ENCODE results near the gene CUBN. TPM values are rescaled to one million over a fixed set of nuclear protein-coding genes. Genes with fewer than 3 reads are reported as not detected.

CUBN gene
- total and polyA plus RNA-seq, 2 of the 13 experiments (the other 11 are each of a cell fraction or from before 2014, with no cell fraction given) = 0.27 to 0.32 TPM

DNA sequence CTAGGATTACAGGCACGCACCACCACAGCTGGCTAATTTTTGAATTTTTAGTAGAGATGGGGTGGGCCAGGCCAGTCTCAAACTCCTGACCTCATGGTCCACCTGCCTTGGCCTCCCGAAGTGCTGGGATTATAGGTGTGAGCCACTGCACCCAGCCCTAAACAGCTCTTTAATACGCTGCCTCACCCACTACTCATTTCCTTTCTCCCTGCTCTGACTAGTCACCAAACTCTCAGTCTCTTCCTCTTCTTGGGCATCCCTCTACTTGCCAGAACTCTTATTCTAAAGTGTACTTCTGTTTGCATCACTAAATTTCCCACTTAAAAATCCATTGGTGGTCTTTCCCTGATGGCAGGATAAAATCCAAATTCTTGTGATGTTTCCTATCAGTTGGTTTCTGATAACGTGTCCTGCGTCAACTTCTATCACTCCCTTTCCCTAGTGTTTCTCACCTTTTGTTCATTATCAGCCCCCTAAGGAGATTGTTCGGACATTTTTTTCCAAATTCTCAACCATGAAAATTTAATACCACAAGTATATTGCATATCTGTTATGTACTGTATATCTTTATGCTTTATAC, 124.7 kb downstream of the CUBN start:
- no TSS peak for BruUV-seq (replicated peaks)
- FAIRE-seq = no peak
- ChIA-PET POLR2A (no interaction called here), CTCF (ENCODE audit: low intra/inter-chr PET ratio, low total read pairs) (no interaction called here)
- ATAC-seq = no peak
- H2AFZ ChIP-seq (ENCODE audit: low read length) = no peak overlapping the region
- in situ Hi-C loops (cut with HindIII; ENCODE audit: extremely low pct_ligation_motif_present, low pct_unique_long_range_greater_than_20kb) (no loop called here), intact Hi-C loops (cut with micrococcal nuclease; ENCODE audit: unreplicated experiment) (no loop called here)
- TF ChIP-seq ZEB1 (IDR thresholded peaks at IDR 0.05; ENCODE audit: insufficient replicate concordance, low read depth) (no peak), HDAC1 (CRISPR knock-in tag; IDR thresholded peaks at IDR 0.05) (no peak), ZNF17 (CRISPR knock-in tag; IDR thresholded peaks at IDR 0.05) (no peak), ZNF670 (CRISPR knock-in tag; IDR thresholded peaks at IDR 0.05; ENCODE audit: borderline replicate concordance) (no peak), TOPORS (CRISPR knock-in tag; IDR thresholded peaks at IDR 0.05) (no peak), TCF7L2 (IDR thresholded peaks at IDR 0.05; ENCODE audit: low read depth, low read length) (no peak), NR1H2 (CRISPR knock-in tag; IDR thresholded peaks at IDR 0.05; ENCODE audit: borderline replicate concordance, low read depth) (no peak), CREB1 (IDR thresholded peaks at IDR 0.05) (no peak), CREB1 (CRISPR knock-in tag; IDR thresholded peaks at IDR 0.05) (no peak), CHD4 (IDR thresholded peaks at IDR 0.05; ENCODE audit: borderline replicate concordance, low read length) (no peak), HDAC6 (IDR thresholded peaks at IDR 0.05; ENCODE audit: low read depth, low read length) (no peak), ZNF317 (CRISPR knock-in tag; IDR thresholded peaks at IDR 0.05) (no peak), ELF1 (CRISPR knock-in tag; IDR thresholded peaks at IDR 0.05) (no peak), RARA (CRISPR knock-in tag; IDR thresholded peaks at IDR 0.05) (no peak), GATAD2A (CRISPR knock-in tag; IDR thresholded peaks at IDR 0.05) (no peak)
- TF ChIP-seq, protein P1, sequence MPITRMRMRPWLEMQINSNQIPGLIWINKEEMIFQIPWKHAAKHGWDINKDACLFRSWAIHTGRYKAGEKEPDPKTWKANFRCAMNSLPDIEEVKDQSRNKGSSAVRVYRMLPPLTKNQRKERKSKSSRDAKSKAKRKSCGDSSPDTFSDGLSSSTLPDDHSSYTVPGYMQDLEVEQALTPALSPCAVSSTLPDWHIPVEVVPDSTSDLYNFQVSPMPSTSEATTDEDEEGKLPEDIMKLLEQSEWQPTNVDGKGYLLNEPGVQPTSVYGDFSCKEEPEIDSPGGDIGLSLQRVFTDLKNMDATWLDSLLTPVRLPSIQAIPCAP (CRISPR knock-in tag; IDR thresholded peaks at IDR 0.05; ENCODE audit: low read depth) = no peak
- TF ChIP-seq, protein P2, sequence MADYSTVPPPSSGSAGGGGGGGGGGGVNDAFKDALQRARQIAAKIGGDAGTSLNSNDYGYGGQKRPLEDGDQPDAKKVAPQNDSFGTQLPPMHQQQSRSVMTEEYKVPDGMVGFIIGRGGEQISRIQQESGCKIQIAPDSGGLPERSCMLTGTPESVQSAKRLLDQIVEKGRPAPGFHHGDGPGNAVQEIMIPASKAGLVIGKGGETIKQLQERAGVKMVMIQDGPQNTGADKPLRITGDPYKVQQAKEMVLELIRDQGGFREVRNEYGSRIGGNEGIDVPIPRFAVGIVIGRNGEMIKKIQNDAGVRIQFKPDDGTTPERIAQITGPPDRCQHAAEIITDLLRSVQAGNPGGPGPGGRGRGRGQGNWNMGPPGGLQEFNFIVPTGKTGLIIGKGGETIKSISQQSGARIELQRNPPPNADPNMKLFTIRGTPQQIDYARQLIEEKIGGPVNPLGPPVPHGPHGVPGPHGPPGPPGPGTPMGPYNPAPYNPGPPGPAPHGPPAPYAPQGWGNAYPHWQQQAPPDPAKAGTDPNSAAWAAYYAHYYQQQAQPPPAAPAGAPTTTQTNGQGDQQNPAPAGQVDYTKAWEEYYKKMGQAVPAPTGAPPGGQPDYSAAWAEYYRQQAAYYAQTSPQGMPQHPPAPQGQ (CRISPR knock-in tag; IDR thresholded peaks at IDR 0.05; ENCODE audit: borderline replicate concordance) = no peak
- TF ChIP-seq, protein P3, sequence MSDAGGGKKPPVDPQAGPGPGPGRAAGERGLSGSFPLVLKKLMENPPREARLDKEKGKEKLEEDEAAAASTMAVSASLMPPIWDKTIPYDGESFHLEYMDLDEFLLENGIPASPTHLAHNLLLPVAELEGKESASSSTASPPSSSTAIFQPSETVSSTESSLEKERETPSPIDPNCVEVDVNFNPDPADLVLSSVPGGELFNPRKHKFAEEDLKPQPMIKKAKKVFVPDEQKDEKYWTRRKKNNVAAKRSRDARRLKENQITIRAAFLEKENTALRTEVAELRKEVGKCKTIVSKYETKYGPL (CRISPR knock-in tag; IDR thresholded peaks at IDR 0.05) = no peak
- TF ChIP-seq, protein P4, sequence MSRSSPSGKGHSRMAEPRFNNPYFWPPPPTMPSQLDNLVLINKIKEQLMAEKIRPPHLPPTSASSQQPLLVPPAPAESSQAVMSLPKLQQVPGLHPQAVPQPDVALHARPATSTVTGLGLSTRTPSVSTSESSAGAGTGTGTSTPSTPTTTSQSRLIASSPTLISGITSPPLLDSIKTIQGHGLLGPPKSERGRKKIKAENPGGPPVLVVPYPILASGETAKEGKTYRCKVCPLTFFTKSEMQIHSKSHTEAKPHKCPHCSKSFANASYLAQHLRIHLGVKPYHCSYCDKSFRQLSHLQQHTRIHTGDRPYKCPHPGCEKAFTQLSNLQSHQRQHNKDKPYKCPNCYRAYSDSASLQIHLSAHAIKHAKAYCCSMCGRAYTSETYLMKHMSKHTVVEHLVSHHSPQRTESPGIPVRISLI (CRISPR knock-in tag; IDR thresholded peaks at IDR 0.05; ENCODE audit: borderline replicate concordance) = no peak
- TF ChIP-seq, protein P5, sequence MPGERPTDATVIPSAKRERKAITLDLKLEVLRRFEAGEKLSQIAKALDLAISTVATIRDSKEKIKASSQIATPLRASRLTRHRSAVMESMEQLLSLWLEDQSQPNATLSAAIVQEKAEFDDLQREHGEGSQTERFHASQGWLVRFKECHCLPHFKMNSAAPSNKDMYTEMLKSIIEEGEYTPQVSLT (CRISPR knock-in tag; IDR thresholded peaks at IDR 0.05; ENCODE audit: borderline replicate concordance, low read depth) = no peak
- H4K20me1 ChIP-seq (ENCODE audit: insufficient read depth, low read length) = no peaks in the 10 kb centered on the region
- no peaks in the 10 kb centered on the region for H3K36me3 ChIP-seq (replicated peaks in 1 of 2; ENCODE audit: control insufficient read depth in 1 of 2, insufficient read depth in 2 of 2, low read length in 2 of 2)
- H3K9ac ChIP-seq (ENCODE audit: insufficient read depth, low read depth, low read length) = no peak overlapping the region
- no peak overlapping the region for H3K4me2 ChIP-seq (ENCODE audit: low read depth, low read length)
- no peaks in the 10 kb centered on the region for H3K27me3 ChIP-seq (ENCODE audit: control insufficient read depth in 1 of 2, insufficient read depth in 2 of 2, low read length in 2 of 2)
- H3K9me3 ChIP-seq (ENCODE audit: low read length) = no peaks in the 10 kb centered on the region
- no peak overlapping the region for H3K27ac ChIP-seq (ENCODE audit: extremely low read length, insufficient read depth, low read length)
- H3K4me3 ChIP-seq (replicated peaks in 1 of 3; ENCODE audit: insufficient read depth in 1 of 3, low read depth in 2 of 3, low read length in 3 of 3) = no peak overlapping the region
- no peaks in the 10 kb centered on the region for H3K79me2 ChIP-seq (ENCODE audit: insufficient read depth, low read length)
- no peaks in the 10 kb centered on the region for H3K4me1 ChIP-seq (ENCODE audit: insufficient read depth, low read length)
- DNase-seq (ENCODE audit: low spot score) = no peak
- 48% methylated on average over 6 of the region's 6 CpGs for WGBS (ENCODE audit: low lambda C conversion rate)
